ENCODE measurements around the gene ADRB2.

The ADRB2 gene

DNA sequence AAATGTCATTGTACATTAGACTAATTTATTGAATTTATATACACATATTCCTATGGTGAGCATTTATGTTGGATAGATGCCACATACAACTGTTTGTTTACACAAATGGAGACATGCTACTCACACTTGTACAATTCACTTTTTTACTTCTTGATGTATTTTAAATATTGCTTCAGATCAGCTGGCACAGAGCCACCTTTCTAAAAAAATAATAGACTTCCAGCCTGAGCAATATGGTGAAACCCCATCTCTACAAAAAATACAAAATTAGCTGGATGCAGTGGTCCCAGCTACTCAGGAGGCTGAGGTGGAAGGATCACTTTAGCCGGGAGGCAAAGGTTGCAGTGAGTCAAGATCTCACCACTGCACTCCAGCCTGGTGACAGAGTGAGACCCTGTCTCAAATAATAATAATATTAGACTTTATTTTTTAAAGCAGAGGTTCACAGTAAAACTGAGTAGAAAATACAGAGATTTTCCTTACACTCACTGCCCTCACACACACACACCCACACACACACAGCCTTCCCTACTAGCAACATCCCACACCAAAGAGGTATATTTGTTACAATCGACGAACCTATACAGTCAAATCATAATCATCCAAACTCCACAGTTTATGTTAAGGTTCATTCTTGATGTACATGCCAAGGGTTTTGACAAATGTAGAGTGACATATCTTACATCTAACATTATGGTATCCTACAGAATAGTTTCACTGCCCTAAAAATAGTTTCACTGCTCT, 16.5 kb upstream of the ADRB2 start:
- H3K27ac Mint-ChIP-seq = peak overlapping the region; percentile 83 to 94
- DNase-seq (no peak), ATAC-seq (replicated peaks) (no peak)
- peaks cover 29 to 39% of the 10 kb centered on the region in 2 donors for H3K4me1 Mint-ChIP-seq (ENCODE audit: low read depth in 2 of 2)
- H3K9me3 Mint-ChIP-seq = no peaks in the 10 kb centered on the region
- H3K36me3 Mint-ChIP-seq (ENCODE audit: insufficient read depth) = peaks cover 5% of the 10 kb centered on the region
- peak overlapping the region; percentile 83 to 88 for H3K4me3 Mint-ChIP-seq
- H3K27me3 Mint-ChIP-seq = no peaks in the 10 kb centered on the region

DNA sequence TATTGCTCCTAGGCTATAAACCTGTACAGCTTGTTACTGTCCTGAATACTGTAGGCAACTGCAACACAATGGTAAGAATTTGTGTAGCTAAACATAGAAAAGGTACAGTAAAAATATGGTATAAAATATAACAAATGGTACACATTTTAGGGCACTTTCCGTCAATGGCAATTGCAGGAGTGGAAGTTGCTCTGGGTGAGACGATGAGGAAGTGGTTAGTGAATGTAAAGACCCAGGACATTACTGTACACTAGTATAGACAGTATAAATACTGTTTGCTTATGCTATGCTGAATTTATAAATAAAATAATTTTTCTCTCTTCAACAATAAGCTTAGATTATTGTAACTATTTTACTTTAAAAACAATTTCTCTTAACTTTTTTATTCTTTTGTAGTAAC, 15.6 kb upstream of the ADRB2 start:
- ATAC-seq (replicated peaks) = peak; percentile 42
- peaks cover 29 to 39% of the 10 kb centered on the region in 2 donors for H3K4me1 Mint-ChIP-seq (ENCODE audit: low read depth in 2 of 2)

DNA sequence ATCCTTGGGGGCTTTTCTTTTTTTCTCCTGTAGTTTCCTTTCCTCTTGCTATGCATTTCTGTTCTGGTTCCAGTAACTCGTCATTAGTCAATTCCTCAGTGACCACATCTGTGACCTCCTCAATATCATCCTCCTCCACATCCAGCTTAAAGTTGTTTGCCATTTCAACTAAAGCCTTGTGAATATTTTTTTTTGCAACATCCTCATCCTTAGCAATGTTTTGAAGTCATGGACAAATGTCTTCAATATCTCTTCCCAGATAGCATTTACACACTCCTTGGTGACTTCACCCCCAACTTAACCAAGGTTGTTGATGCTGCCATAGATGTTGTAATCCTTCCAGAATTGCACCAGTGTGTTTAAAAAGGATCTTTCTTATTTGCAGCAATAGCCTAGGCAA, 14.7 kb upstream of the ADRB2 start:
- Mint-ChIP-seq H3K4me3 (no peak overlapping the region), H3K4me1 (ENCODE audit: low read depth in 2 of 2) (peaks cover 26 to 39% of the 10 kb centered on the region in 2 donors), H3K27me3 (no peaks in the 10 kb centered on the region), H3K9me3 (no peaks in the 10 kb centered on the region), H3K36me3 (ENCODE audit: insufficient read depth) (peaks cover 5% of the 10 kb centered on the region), H3K27ac (no peak overlapping the region)
- ATAC-seq (replicated peaks) = no peak
- DNase-seq = no peak

More for the DNA sequence above, 15.6 kb upstream of the ADRB2 start:
- no peaks in the 10 kb centered on the region for H3K27me3 Mint-ChIP-seq
- H3K4me3 Mint-ChIP-seq = peak overlapping the region; percentile 83 to 88
- peak overlapping the region; percentile 83 to 94 for H3K27ac Mint-ChIP-seq
- peaks cover 5% of the 10 kb centered on the region for H3K36me3 Mint-ChIP-seq (ENCODE audit: insufficient read depth)
- no peaks in the 10 kb centered on the region for H3K9me3 Mint-ChIP-seq
- DNase-seq = no peak

DNA sequence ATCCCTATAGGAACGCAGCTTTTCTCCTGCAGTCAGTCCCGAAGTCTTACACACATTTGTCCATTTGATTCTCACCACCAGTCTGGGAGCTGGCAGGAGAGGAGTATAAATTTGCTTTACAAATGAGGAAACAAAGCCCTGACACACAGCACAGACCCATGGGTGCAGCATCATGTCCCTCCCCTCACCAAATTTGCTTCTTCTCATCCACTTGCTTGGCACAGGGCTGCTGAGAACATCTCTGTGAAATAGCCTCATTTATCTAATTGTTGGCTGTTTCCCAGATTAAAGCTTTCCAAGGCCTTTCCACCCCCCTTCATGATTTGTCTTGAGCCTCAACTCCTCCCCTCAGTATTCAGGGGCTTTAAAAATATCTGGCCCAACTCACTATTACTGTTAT, 11.3 kb upstream of the ADRB2 start:
- ATAC-seq (replicated peaks) (no peak), DNase-seq (no peak)
- Mint-ChIP-seq H3K9me3 (no peaks in the 10 kb centered on the region), H3K27me3 (no peaks in the 10 kb centered on the region), H3K4me3 (no peak overlapping the region), H3K36me3 (ENCODE audit: insufficient read depth) (no peaks in the 10 kb centered on the region), H3K4me1 (ENCODE audit: low read depth in 2 of 2) (peaks cover 16 to 18% of the 10 kb centered on the region in 2 donors), H3K27ac (no peak overlapping the region)

DNA sequence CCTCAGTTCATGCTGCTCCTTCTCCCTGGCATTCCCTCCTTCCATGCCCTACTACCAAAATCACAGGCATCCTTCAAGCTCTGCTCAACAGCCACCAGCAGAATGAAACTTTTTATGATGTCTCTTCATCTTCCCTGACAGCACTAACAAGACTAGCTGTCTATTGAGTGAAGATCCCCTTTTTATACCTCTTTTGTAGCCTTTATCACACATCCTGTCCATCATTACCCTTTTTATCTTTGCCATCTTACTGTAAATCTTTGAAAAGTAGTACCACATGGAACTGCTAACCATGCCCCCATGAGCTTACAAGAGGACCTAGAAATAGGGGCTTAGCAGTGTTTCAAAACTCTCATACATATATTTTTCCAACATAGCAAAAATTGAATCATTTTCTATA, 10.8 kb upstream of the ADRB2 start:
- H3K4me3 Mint-ChIP-seq = no peak overlapping the region
- H3K27ac Mint-ChIP-seq = no peak overlapping the region
- H3K9me3 Mint-ChIP-seq = no peaks in the 10 kb centered on the region
- DNase-seq (no peak), ATAC-seq (replicated peaks) (no peak)
- no peaks in the 10 kb centered on the region for H3K36me3 Mint-ChIP-seq (ENCODE audit: insufficient read depth)
- peaks cover 13 to 14% of the 10 kb centered on the region in 2 donors for H3K4me1 Mint-ChIP-seq (ENCODE audit: low read depth in 2 of 2)
- no peaks in the 10 kb centered on the region for H3K27me3 Mint-ChIP-seq

DNA sequence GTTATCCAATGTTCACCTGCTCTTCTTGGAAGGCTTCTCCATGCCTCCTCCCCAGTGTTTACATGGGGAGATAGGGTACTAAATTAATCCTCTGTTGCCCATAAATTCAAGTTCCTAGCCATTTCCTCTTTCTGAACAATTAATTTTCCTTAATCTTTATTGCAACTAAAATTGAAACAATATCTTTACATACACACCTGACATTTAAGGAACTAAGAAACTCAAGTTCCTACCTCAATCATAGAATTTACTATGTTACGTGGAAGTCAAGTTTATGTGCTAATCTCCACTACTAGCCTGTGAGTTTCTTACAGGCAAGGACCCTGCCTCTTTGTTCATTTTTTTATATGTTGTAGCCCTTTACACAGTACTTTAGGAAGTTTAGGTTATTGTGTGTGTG, 10.1 kb upstream of the ADRB2 start:
- H3K36me3 Mint-ChIP-seq (ENCODE audit: insufficient read depth) = no peaks in the 10 kb centered on the region
- ATAC-seq (replicated peaks) (no peak), DNase-seq (no peak)
- no peaks in the 10 kb centered on the region for H3K9me3 Mint-ChIP-seq
- no peak overlapping the region for H3K27ac Mint-ChIP-seq
- H3K4me3 Mint-ChIP-seq = no peak overlapping the region
- H3K4me1 Mint-ChIP-seq (ENCODE audit: low read depth in 2 of 2) = peaks cover 12 to 14% of the 10 kb centered on the region in 2 donors
- no peaks in the 10 kb centered on the region for H3K27me3 Mint-ChIP-seq

DNA sequence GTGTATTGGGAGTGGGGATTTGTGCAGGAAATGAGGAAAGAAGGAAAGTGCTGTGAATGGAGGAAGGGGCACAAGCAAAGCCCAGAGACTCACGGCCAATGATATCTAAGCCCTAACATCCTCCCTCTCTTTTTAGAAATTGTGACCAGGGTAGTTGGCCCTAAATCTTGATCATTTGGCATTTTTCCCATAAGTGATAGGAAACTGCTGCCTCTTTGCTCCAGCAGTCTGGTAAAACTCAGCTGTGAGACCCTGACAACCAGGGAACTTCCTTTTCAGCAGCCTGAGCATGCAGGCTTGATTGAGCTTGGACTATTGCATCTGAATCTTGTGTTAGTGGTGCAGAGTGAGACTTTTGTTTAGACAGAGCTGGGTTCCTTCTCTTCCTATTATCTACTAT, 9.6 kb upstream of the ADRB2 start:
- ATAC-seq (replicated peaks) = no peak
- DNase-seq = no peak
- Mint-ChIP-seq H3K36me3 (ENCODE audit: insufficient read depth) (no peaks in the 10 kb centered on the region), H3K4me1 (ENCODE audit: low read depth in 2 of 2) (peaks cover 7 to 10% of the 10 kb centered on the region in 2 donors), H3K27ac (no peak overlapping the region), H3K27me3 (no peaks in the 10 kb centered on the region), H3K9me3 (no peaks in the 10 kb centered on the region), H3K4me3 (no peak overlapping the region)

DNA sequence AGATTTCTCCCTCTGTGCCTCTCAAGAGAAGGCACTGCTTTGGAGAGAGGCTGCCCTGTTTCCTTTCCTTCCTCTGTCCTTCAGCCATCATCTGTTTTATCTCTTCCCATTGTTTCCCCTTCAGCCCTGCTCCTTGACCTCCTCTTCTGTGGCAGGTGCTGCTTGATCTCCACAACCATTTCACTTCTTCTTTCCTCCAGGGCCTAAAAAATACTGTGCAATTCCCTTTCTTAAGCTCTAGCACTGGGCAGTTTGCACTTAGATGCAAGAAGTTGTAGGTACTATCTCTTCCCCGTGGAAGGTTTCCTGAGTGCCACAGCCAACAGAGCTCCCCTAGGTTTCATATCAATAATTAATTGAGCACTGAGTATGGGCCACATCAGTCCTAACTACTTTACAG, 8.8 kb upstream of the ADRB2 start:
- no peak for DNase-seq
- no peak overlapping the region for H3K4me3 Mint-ChIP-seq
- no peak for ATAC-seq (replicated peaks)
- no peak overlapping the region for H3K27ac Mint-ChIP-seq
- H3K36me3 Mint-ChIP-seq (ENCODE audit: insufficient read depth) = no peaks in the 10 kb centered on the region
- no peaks in the 10 kb centered on the region for H3K9me3 Mint-ChIP-seq
- no peaks in the 10 kb centered on the region for H3K27me3 Mint-ChIP-seq
- H3K4me1 Mint-ChIP-seq (ENCODE audit: low read depth in 2 of 2) = peaks cover 7% of the 10 kb centered on the region in 2 donors

DNA sequence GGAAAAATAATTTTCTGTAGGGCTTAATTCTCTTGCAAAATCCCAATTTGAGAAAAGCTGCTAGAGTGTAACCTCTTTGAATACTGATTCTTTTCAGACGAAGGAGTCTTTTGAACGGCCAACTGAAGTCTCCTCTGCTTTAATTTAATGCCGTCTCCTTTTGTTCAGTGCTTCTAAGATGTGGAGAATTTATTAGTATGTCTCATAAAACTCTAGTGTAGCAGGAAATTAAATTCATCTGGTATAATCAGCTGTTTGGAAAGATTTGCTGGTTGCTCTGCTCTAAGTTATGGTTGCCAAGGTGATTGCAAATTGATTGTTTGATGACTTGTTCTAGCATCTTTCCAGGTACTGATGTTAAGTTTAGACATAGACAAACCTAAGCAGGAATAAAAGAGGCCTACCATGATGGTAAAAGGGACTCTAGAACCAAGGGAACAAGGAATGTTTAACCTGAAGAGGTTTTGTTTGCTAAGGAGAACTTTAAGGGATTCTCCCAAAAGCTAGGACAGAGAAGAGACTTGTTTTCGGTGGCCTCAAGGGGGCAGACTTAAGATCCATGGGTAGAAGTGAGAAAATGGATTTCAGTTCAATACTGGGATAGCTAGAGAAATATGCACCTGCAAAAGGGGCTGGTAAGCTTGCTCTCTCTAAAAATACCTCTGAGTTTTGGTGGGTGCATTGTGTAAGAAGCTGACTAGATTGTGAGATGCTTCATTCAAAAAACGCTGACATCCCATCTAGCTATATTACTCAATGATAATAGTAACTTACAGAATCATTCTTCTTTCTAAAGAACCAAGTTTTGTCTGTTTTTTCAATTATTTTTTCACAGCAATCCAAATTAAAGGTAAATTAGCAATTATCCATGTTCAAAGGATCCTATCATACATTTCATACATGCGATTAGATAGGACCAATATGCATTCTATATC, 5.7 kb upstream of the ADRB2 start:
- ATAC-seq (replicated peaks) (peak; percentile 46), DNase-seq (peak in 1 of 3 experiments; percentile 31)
- Mint-ChIP-seq H3K9me3 (no peaks in the 10 kb centered on the region), H3K27ac (no peak overlapping the region), H3K36me3 (ENCODE audit: insufficient read depth) (no peaks in the 10 kb centered on the region), H3K27me3 (no peaks in the 10 kb centered on the region), H3K4me3 (no peak overlapping the region), H3K4me1 (ENCODE audit: low read depth in 2 of 2) (peaks cover 11 to 18% of the 10 kb centered on the region in 2 donors)

DNA sequence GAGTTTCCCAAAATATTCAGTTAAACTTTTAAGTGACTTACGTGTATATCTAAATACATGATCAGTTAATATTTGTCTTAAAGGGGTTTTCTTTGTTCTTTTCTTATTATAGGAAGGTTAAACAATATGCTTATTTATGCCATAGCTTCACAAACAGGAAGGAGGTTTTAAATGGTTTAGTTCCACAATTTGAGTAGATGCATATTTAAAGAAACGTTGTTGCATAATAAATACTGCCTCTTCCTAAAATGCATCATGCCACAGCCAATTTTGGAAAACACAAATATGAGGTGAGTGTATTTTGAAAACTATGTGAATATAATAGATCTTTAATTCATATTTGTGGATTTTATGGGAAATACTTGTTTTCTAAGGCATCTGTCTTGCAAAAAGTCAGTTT, 2.5 kb upstream of the ADRB2 start:
- H3K4me3 Mint-ChIP-seq = no peak overlapping the region
- DNase-seq = no peak
- no peaks in the 10 kb centered on the region for H3K27me3 Mint-ChIP-seq
- peaks cover 27% of the 10 kb centered on the region for H3K36me3 Mint-ChIP-seq (ENCODE audit: insufficient read depth)
- no peaks in the 10 kb centered on the region for H3K9me3 Mint-ChIP-seq
- ATAC-seq (replicated peaks) = no peak
- peaks cover 22 to 34% of the 10 kb centered on the region in 2 donors for H3K4me1 Mint-ChIP-seq (ENCODE audit: low read depth in 2 of 2)
- no peak overlapping the region for H3K27ac Mint-ChIP-seq

DNA sequence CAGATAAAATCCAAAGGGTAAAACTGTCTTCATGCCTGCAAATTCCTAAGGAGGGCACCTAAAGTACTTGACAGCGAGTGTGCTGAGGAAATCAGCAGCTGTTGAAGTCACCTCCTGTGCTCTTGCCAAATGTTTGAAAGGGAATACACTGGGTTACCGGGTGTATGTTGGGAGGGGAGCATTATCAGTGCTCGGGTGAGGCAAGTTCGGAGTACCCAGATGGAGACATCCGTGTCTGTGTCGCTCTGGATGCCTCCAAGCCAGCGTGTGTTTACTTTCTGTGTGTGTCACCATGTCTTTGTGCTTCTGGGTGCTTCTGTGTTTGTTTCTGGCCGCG, 727 bp upstream of the ADRB2 start:
- Mint-ChIP-seq H3K36me3 (ENCODE audit: insufficient read depth) (peaks cover 34% of the 10 kb centered on the region), H3K27ac (peak overlapping the region; percentile 91 to 93), H3K4me1 (ENCODE audit: low read depth in 2 of 2) (peaks cover 33 to 46% of the 10 kb centered on the region in 2 donors), H3K9me3 (no peaks in the 10 kb centered on the region), H3K4me3 (peak overlapping the region; percentile 89 to 100), H3K27me3 (no peaks in the 10 kb centered on the region)
- ATAC-seq (replicated peaks) = no peak
- DNase-seq = no peak

DNA sequence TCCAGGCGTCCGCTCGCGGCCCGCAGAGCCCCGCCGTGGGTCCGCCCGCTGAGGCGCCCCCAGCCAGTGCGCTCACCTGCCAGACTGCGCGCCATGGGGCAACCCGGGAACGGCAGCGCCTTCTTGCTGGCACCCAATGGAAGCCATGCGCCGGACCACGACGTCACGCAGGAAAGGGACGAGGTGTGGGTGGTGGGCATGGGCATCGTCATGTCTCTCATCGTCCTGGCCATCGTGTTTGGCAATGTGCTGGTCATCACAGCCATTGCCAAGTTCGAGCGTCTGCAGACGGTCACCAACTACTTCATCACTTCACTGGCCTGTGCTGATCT, 294 bp downstream of the ADRB2 start:
- no peak for DNase-seq
- no peak for ATAC-seq (replicated peaks)
- no peaks in the 10 kb centered on the region for H3K27me3 Mint-ChIP-seq
- peaks cover 41 to 53% of the 10 kb centered on the region in 2 donors for H3K4me1 Mint-ChIP-seq (ENCODE audit: low read depth in 2 of 2)
- peak overlapping the region; percentile 91 to 93 for H3K27ac Mint-ChIP-seq
- peaks cover 39% of the 10 kb centered on the region for H3K36me3 Mint-ChIP-seq (ENCODE audit: insufficient read depth)
- H3K4me3 Mint-ChIP-seq = peak overlapping the region; percentile 89 to 100
- no peaks in the 10 kb centered on the region for H3K9me3 Mint-ChIP-seq

DNA sequence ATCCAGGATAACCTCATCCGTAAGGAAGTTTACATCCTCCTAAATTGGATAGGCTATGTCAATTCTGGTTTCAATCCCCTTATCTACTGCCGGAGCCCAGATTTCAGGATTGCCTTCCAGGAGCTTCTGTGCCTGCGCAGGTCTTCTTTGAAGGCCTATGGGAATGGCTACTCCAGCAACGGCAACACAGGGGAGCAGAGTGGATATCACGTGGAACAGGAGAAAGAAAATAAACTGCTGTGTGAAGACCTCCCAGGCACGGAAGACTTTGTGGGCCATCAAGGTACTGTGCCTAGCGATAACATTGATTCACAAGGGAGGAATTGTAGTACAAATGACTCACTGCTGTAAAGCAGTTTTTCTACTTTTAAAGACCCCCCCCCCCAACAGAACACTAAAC, 1.3 kb downstream of the ADRB2 start:
- no peaks in the 10 kb centered on the region for H3K27me3 Mint-ChIP-seq
- DNase-seq (no peak), ATAC-seq (replicated peaks) (no peak)
- peaks cover 50% of the 10 kb centered on the region for H3K36me3 Mint-ChIP-seq (ENCODE audit: insufficient read depth)
- H3K27ac Mint-ChIP-seq = peak overlapping the region; percentile 91 to 93
- H3K4me1 Mint-ChIP-seq (ENCODE audit: low read depth in 2 of 2) = peaks cover 49 to 62% of the 10 kb centered on the region in 2 donors
- peak overlapping the region; percentile 89 to 100 for H3K4me3 Mint-ChIP-seq
- H3K9me3 Mint-ChIP-seq = no peaks in the 10 kb centered on the region

All from effector memory CD8-positive, alpha-beta T cell (primary cell).